ENCODE measurements around the gene ZNF595.
A peak's percentile ranks its signal among the peaks of the same experiment; 100 is the strongest.

ZNF595 gene

GRCh38 chr4:125091-125771 is 72.1 kb downstream of the ZNF595 start:
- H3K4me1 ChIP-seq (ENCODE audit: low read length) = no peaks in the 10 kb centered on the region
- 0 out of 2 replicates have a peak overlapping the region, but pooled peaks have one; percentile 27 for H2AFZ ChIP-seq (ENCODE audit: low read length)
- no peak for DNase-seq
- TF ChIP-seq EZH2phosphoT487 (IDR thresholded peaks at IDR 0.05; ENCODE audit: low read length) (no peak), EZH2 (optimal IDR thresholded peaks at IDR 0.05; ENCODE audit: low read depth, low read length) (no peak), CTCF (IDR thresholded peaks at IDR 0.05; ENCODE audit: low read length) (no peak)
- H3K9me3 ChIP-seq (replicated peaks; ENCODE audit: insufficient read depth, low read length) = no peaks in the 10 kb centered on the region; the same call in 1 of the 2 replicates
- H3K27me3 ChIP-seq (replicated peaks; ENCODE audit: insufficient read depth, low read length) = no peaks in the 10 kb centered on the region
- peak overlapping the region; percentile 19; the same call in 1 of the 2 replicates for H3K4me2 ChIP-seq (ENCODE audit: low read depth, low read length)
- no peaks in the 10 kb centered on the region for H3K9me2 ChIP-seq (replicated peaks; ENCODE audit: insufficient read depth, low read length)
- peak overlapping the region; percentile 55; the same call in 1 of the 2 replicates for H3K9ac ChIP-seq (ENCODE audit: low read length)
- H4K20me1 ChIP-seq (ENCODE audit: insufficient read depth, low read length) = no peaks in the 10 kb centered on the region
- peak overlapping the region; percentile 53; the same call in 1 of the 2 replicates for H3K27ac ChIP-seq (ENCODE audit: low read length)
- H3K36me3 ChIP-seq (replicated peaks; ENCODE audit: insufficient read depth, low read length) = no peaks in the 10 kb centered on the region
- peaks cover 7% of the 10 kb centered on the region for H3K79me2 ChIP-seq (ENCODE audit: low read length)
- H3K4me3 ChIP-seq (ENCODE audit: low read length) = peak overlapping the region; percentile 62
- no peaks in the 10 kb centered on the region for H3F3A ChIP-seq (ENCODE audit: insufficient read depth, low read length)

GRCh38 chr4:125833-126232 is 72.7 kb downstream of the ZNF595 start:
- H3K9ac ChIP-seq (ENCODE audit: low read length) = no peak overlapping the region

GRCh38 chr4:132483-132882 is 79.4 kb downstream of the ZNF595 start:
- no peaks in the 10 kb centered on the region for H3F3A ChIP-seq (ENCODE audit: insufficient read depth, low read length)
- H3K9me2 ChIP-seq (replicated peaks; ENCODE audit: insufficient read depth, low read length) = no peaks in the 10 kb centered on the region
- TF ChIP-seq EZH2phosphoT487 (IDR thresholded peaks at IDR 0.05; ENCODE audit: low read length) = no peak
- TF ChIP-seq EZH2 (optimal IDR thresholded peaks at IDR 0.05; ENCODE audit: low read depth, low read length) = no peak
- no peak for TF ChIP-seq CTCF (IDR thresholded peaks at IDR 0.05; ENCODE audit: low read length)
- H3K4me2 ChIP-seq (ENCODE audit: low read depth, low read length) = no peak overlapping the region
- no peaks in the 10 kb centered on the region for H4K20me1 ChIP-seq (ENCODE audit: insufficient read depth, low read length)
- H3K27me3 ChIP-seq (replicated peaks; ENCODE audit: insufficient read depth, low read length) = no peaks in the 10 kb centered on the region
- no peak for DNase-seq
- no peak overlapping the region for H3K27ac ChIP-seq (ENCODE audit: low read length)
- H3K79me2 ChIP-seq (ENCODE audit: low read length) = no peaks in the 10 kb centered on the region
- peaks cover 3% of the 10 kb centered on the region; the same call in 1 of the 2 replicates for H3K36me3 ChIP-seq (replicated peaks; ENCODE audit: insufficient read depth, low read length)
- H3K4me3 ChIP-seq (ENCODE audit: low read length) = no peak overlapping the region
- no peaks in the 10 kb centered on the region for H3K9me3 ChIP-seq (replicated peaks; ENCODE audit: insufficient read depth, low read length)
- H2AFZ ChIP-seq (ENCODE audit: low read length) = no peak overlapping the region
- H3K4me1 ChIP-seq (ENCODE audit: low read length) = no peaks in the 10 kb centered on the region
- no peak overlapping the region for H3K9ac ChIP-seq (ENCODE audit: low read length)

More at GRCh38 chr4:125833-126232, 72.7 kb downstream of the ZNF595 start:
- no peaks in the 10 kb centered on the region for H3F3A ChIP-seq (ENCODE audit: insufficient read depth, low read length)
- no peaks in the 10 kb centered on the region; the same call in 1 of the 2 replicates for H3K9me3 ChIP-seq (replicated peaks; ENCODE audit: insufficient read depth, low read length)
- H3K27ac ChIP-seq (ENCODE audit: low read length) = no peak overlapping the region
- H3K27me3 ChIP-seq (replicated peaks; ENCODE audit: insufficient read depth, low read length) = no peaks in the 10 kb centered on the region
- H3K36me3 ChIP-seq (replicated peaks; ENCODE audit: insufficient read depth, low read length) = no peaks in the 10 kb centered on the region
- no peak for DNase-seq
- H4K20me1 ChIP-seq (ENCODE audit: insufficient read depth, low read length) = no peaks in the 10 kb centered on the region
- H3K4me1 ChIP-seq (ENCODE audit: low read length) = no peaks in the 10 kb centered on the region
- no peaks in the 10 kb centered on the region for H3K9me2 ChIP-seq (replicated peaks; ENCODE audit: insufficient read depth, low read length)
- H2AFZ ChIP-seq (ENCODE audit: low read length) = no peak overlapping the region
- peaks cover 7% of the 10 kb centered on the region for H3K79me2 ChIP-seq (ENCODE audit: low read length)
- H3K4me3 ChIP-seq (ENCODE audit: low read length) = no peak overlapping the region; the same call in 1 of the 2 replicates
- peak overlapping the region; percentile 12; the same call in 1 of the 2 replicates for H3K4me2 ChIP-seq (ENCODE audit: low read depth, low read length)
- TF ChIP-seq EZH2phosphoT487 (IDR thresholded peaks at IDR 0.05; ENCODE audit: low read length) (no peak), CTCF (IDR thresholded peaks at IDR 0.05; ENCODE audit: low read length) (no peak), EZH2 (optimal IDR thresholded peaks at IDR 0.05; ENCODE audit: low read depth, low read length) (no peak)
